ENCODE measurements around the gene CARHSP1.

- TF ChIP-seq CTCF (optimal IDR thresholded peaks at IDR 0.05 in 1 of 3, IDR thresholded peaks at IDR 0.05 in 1 of 3, conservative IDR thresholded peaks at IDR 0.05 in 1 of 3; ENCODE audit: extremely low read depth in 1 of 3, insufficient read depth in 2 of 3, low read length in 3 of 3) (no peak), EZH2 (IDR thresholded peaks at IDR 0.05; ENCODE audit: low read length) (no peak)
These were observed 19.8 kb downstream of the CARHSP1 start for GRCh38 chr16:8848939-8849391.
